ENCODE results near the gene TANC1.

TANC1 gene

DNA sequence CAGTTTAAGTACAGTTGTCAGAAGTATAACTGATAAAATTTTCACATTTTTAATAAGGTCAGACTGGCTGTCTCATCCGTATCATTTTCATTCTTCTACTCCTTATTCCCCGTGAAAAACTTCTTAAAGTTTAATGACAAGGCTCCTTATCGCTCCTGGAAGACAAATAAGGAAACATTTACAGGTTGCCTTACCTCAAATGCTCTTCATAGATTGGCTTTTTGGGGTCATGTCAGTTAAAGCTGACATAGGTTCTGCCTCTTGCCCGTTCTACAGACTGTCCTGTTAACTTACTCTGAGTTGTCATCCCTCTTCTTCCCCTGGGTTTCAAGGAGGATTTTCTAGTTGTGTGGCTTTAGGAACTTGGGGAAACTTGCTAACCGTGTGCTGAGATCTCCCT, 75.3 kb downstream of the TANC1 start:
- TF ChIP-seq, protein P1, sequence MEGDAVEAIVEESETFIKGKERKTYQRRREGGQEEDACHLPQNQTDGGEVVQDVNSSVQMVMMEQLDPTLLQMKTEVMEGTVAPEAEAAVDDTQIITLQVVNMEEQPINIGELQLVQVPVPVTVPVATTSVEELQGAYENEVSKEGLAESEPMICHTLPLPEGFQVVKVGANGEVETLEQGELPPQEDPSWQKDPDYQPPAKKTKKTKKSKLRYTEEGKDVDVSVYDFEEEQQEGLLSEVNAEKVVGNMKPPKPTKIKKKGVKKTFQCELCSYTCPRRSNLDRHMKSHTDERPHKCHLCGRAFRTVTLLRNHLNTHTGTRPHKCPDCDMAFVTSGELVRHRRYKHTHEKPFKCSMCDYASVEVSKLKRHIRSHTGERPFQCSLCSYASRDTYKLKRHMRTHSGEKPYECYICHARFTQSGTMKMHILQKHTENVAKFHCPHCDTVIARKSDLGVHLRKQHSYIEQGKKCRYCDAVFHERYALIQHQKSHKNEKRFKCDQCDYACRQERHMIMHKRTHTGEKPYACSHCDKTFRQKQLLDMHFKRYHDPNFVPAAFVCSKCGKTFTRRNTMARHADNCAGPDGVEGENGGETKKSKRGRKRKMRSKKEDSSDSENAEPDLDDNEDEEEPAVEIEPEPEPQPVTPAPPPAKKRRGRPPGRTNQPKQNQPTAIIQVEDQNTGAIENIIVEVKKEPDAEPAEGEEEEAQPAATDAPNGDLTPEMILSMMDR (conservative IDR thresholded peaks at IDR 0.05): no peak
- peak overlapping the region; percentile 97 for H3K27ac ChIP-seq

DNA sequence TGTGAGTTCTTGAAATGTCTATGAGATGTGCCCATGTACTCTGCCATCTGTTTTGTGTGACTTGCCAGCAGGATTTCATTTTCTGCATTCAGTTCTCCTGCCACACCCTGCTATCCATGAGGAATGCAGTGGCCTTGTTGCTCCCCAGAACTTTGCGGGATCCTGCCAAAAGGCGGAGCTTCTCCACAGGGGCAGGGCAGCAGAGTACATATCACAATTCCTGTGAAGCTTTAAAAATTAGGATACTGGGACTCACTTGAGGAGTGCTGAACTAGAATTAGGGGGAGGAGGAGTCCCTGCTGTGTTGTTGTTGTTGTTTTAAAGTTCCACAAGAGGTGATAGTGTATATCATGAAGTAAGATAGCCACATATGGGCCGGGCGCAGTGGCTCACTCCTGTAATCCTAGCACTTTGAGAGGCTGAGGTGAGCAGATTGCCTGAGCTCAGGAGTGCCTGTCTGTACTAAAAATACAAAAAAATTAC, 76.4 kb downstream of the TANC1 start:
- peak overlapping the region; percentile 97 for H3K27ac ChIP-seq
- TF ChIP-seq, protein P1 (conservative IDR thresholded peaks at IDR 0.05): no peak

DNA sequence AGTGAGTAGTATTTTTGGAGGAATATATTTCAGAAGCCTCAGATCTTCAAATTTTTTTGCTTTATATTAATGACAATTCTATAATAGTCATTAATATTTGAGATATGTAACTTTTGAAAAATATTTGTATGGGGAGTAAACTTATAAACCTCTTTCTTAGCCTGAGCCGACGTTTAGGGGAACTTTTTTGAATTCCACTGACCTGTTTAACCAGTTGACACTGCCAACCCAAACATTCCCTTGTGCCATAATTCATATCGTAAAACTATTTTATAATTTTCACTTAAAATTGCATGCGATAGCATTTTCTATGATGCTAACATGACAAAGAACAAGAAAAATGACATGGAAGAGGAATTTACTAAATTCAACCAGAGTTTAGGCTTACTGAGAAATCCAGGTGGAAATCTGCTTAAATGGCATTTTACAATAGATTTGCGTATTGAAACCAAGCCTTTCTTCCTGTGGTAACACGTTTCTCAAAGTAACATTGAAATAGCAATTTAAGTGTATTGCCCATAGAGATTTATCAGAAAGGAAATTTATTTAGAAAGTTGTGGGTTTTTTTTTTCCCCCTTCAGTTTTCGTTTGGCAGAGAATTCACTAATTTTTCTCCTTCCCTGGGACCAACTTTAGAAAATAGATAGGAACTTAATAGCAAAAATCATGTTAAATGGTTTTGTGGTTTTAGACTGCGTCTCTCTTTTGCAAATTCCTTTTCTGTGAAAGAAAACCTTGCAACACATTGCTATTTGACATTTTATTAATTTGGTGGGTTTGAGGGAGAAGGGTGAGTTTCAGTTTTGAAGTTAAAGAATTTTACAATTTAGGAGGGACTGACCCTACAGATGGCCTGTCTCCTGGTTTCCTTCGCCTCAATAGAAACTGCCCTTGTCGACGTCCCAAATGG, 77.4 kb downstream of the TANC1 start:
- TF ChIP-seq, protein P1 (conservative IDR thresholded peaks at IDR 0.05): no peak
- H3K27ac ChIP-seq: peak overlapping the region; percentile 97

DNA sequence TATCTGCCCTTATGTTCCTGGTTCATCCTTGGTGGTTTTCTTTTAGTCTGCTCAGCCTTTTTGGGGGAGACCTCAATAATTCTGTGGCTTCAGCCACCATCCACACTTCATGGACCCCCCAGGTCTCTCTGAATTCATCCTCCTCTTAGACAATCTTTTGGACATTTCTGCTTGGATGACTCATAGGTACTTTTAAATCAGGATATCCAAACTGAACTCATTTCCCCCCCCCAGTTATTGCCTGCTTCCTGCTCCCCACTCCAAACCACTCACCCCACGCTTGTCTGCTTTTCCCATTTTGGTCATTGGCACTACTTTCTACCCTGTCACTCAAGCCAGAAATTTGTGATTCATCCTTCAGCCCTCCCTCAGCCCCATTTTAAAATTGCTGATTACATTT, 78.5 kb downstream of the TANC1 start:
- TF ChIP-seq, protein P1 (conservative IDR thresholded peaks at IDR 0.05): no peak
- H3K27ac ChIP-seq: peak overlapping the region; percentile 97

DNA sequence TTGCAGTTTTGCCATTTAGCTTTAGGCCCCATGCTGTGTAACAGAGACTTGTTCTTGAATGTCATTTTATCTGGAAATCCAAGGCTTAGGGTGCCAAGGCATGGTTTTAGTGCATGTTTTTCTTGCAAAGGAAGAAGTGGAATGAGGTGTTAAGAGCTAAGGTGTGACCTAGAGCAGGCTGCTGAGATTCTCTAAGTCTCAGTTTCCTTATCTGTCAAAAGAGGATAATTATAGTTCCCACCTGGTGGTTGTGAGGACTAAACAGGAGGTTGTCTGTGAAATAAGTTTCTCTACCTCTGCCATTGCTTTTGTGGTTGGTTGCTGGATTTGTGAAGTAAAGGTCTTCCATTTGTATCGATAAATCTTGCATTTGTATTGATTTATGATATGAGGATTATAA, 82.0 kb downstream of the TANC1 start:
- TF ChIP-seq, protein P1 (conservative IDR thresholded peaks at IDR 0.05): no peak
- H3K27ac ChIP-seq: peak overlapping the region; percentile 19; the same call in 1 of the 2 replicates

DNA sequence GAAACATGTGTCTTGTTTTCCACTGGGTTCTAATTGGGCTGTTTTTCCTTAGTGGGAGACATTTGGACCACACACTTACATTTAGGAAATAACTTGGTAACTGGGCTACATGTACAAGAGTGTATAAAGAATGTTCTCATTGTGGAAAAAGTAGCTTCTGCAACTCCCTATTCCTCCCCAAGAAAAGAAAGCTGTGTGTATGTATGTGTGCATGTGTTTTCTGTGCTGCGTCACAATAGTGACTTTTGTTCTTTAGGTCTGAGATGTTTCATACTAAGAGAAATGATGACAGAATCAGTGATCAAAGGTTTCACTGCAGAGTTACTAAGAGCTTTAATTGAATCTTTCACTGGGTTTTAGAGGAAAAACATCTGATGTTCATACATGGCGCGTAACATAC, 82.7 kb downstream of the TANC1 start:
- TF ChIP-seq, protein P1 (conservative IDR thresholded peaks at IDR 0.05): no peak
- peak overlapping the region; percentile 19; the same call in 1 of the 2 replicates for H3K27ac ChIP-seq

DNA sequence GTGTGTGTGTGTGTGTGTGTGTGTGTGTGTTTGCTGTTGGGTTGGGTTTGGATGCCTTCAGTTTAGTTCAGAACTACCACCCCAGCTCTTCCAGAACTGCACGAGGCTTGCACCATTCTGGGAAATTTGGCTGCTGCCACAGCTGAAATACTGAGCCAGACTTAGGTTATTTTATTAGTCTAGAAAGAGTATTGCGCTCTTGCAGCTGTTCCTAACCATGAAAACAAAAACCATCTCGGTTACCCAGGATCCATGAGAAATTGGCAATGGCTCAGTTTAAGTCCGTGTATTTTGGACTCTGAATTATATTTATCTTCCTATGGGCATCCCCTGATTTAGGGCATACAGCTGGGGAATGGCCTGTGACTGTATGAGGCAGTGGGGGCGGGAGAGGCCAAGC, 83.2 kb downstream of the TANC1 start:
- TF ChIP-seq, protein P1 (conservative IDR thresholded peaks at IDR 0.05): no peak
- H3K27ac ChIP-seq: 0 out of 2 replicates have a peak overlapping the region, but pooled peaks have one; percentile 19

All from VCaP (cell line).